Fibroblast of the aortic adventitia (primary cell): ENCODE measurements around the gene PDE11A. TPM values are rescaled to one million over a fixed set of nuclear protein-coding genes. Genes with fewer than 3 reads are reported as not detected.

Experiments used
- DNase-seq: peaks from one replicate; pipeline ENCODE4 v3.0.0-alpha.2; 2010; ENCODE audit warnings: low read depth
- H3K4me3 ChIP-seq: 2 replicates; pipeline ENCODE4 v1.5.1; 2011; ENCODE audit warnings: low read depth, mild to moderate bottlenecking, control low read depth, low read length, moderate library complexity
- CTCF ChIP-seq: IDR thresholded peaks from 2 replicates; pipeline ENCODE4 v1.5.1; 2011; ENCODE audit warnings: mild to moderate bottlenecking, low read length, control low read depth, inconsistent platforms; ENCODE audit not compliant: insufficient read depth
- total RNA-seq: library from RNA; depleted of rRNA; stranded (reverse); fragments of >200 nt; gene quantifications from 2 replicates; pipeline ENCODE4 v1.2.3, GENCODE V29; 2012; ENCODE audit warnings: low replicate concordance

PDE11A gene
- total RNA-seq, 1 donor, result not detected

DNA sequence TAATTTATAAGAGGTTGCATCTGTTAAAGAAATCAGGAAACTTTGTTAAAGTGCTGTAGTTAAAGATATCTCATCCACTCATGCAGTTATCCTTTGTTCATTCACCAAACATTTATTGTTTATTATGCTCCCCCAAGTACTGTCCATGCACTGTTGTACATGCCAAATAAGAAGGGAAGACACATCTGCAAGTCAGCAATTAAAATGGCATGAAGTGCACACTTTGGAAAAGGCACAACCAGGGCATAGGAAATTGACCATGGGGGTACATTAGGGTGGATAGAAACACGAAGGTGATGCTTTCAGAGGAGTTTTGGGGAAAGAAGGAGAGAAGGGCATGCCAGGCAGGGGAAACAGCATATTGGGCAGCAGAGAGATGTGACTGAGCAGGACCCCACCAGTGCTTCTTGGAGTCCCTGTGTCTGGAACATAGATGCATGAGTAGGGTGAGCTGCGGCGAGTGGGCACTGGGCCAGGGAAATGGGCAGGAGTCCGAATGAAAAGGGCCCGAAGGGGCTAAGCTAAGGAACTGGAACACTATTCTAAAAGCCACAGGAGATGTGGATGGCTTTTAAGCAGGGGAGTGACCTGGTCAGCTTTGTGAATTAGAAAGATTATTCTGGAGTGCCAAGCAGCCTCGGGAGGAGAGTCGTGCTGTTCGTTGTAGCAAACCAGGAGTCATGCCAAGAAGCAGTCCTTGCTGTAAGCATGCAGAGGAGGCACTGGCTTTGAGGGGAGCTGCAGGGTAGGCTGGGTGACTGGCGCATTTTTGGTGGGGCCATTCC lies 363.7 kb downstream of the PDE11A start:
- H3K4me3 ChIP-seq, result no peak overlapping the region
- DNase-seq, result no peak
- no peak for TF ChIP-seq CTCF

DNA sequence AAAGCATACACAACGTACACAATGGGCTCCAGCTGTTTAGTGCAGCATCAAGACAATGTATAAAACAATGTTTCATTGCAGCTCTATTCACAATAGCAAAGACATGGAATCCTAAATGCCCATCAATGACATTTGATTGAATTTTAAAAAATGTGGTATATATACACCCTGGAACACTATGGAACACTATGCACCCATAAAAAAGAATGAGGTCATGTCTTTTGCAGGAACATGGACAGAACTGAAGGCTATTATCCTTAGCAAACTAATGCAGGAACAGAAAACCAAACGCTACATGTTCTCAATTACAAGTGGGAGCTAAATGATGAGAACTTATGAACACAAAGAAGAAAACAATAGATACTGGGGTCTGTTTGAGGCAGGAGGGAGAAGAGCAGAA lies 364.5 kb downstream of the PDE11A start:
- H3K4me3 ChIP-seq, result no peak overlapping the region
- no peak for TF ChIP-seq CTCF
- DNase-seq, result no peak

GRCh38 chr2:177705511-177706173 lies 366.9 kb downstream of the PDE11A start:
- DNase-seq, result no peak
- TF ChIP-seq CTCF, result no peak
- H3K4me3 ChIP-seq, result no peak overlapping the region

DNA sequence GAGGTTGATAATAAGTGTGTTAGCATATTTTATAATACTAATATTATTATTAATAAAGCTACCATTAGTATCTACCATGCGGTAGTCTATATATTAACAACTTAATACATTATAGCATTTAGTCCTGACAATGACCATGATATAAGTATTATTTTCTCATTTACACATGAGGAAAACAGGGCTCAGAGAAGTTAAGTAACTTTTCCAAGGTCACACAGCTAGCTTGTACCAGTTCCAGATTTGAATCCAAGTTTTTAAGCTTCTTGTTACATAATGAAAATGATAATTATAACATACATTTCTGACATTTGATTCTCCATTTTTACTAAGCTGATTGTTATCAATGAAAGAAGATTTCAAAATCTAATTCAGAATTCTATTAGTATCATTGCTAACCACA lies 369.4 kb downstream of the PDE11A start:
- no peak for DNase-seq
- no peak overlapping the region for H3K4me3 ChIP-seq
- TF ChIP-seq CTCF, result no peak

GRCh38 chr2:177698281-177698680 lies 374.3 kb downstream of the PDE11A start:
- no peak for DNase-seq
- no peak for TF ChIP-seq CTCF
- no peak overlapping the region for H3K4me3 ChIP-seq

DNA sequence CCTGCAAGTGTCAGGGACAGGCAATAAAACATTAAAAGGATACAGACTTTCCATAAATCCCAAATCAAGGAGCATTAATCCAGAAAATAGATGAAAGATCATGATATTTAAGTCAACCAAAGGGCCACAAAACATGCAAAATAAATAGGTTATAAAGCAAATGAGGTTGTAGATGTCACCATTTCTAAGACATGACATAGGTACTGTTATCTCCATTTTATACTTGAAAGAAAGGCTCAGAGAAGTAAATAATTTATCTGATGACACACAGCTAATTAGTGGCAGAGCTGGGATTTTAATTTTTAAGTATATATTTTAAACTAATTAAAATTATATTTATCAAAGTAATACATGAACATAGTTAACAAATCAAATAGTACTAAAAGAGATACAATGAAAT lies 378.2 kb downstream of the PDE11A start:
- TF ChIP-seq CTCF, result no peak
- H3K4me3 ChIP-seq, result no peak overlapping the region
- DNase-seq, result no peak
